Central memory CD4-positive, alpha-beta T cell (primary cell): ENCODE data around the gene HPN.

Source experiments
- DNase-seq: peaks from one replicate; pipeline ENCODE4 v3.0.0; 2022

Gene HPN

GRCh38 chr19:35108730-35109129 is 67.2 kb downstream of the HPN start:
- DNase-seq = no peak

GRCh38 chr19:35109395-35110112 is 68.0 kb downstream of the HPN start:
- no peak for DNase-seq

- DNase-seq = no peak
Measured at GRCh38 chr19:35110974-35111373, 69.5 kb downstream of the HPN start.

- DNase-seq = no peak
Measured at GRCh38 chr19:35112995-35113688, 71.6 kb downstream of the HPN start.

- DNase-seq = peak; percentile 52
Measured at GRCh38 chr19:35114353-35115176, 73.0 kb downstream of the HPN start.

- no peak for DNase-seq
Measured at GRCh38 chr19:35115177-35115951, 73.8 kb downstream of the HPN start, which contains the start of gene FXYD3. Gene FXYD3, plus strand, starts transcription at chr19:35115823. Its CDS starts 3,554 bp downstream, at chr19:35119377.
